WERI-Rb-1 (cell line): Measurements from ENCODE around the gene HYI.

Source experiments
- DNase-seq: peaks from one replicate; pipeline ENCODE4 v3.0.0-alpha.2; 2020
- H3K27ac ChIP-seq: fragments of 250-450 bp; sonication (Bioruptor Pico); 2 replicates; pipeline ENCODE4 v1.5.1; 2020; ENCODE audit warnings: mild to moderate bottlenecking, moderate library complexity
- H3K27me3 ChIP-seq: fragments of 250-450 bp; sonication (Bioruptor Pico); 2 replicates; pipeline ENCODE4 v1.5.1; 2021; ENCODE audit warnings: mild to moderate bottlenecking, low read depth, moderate library complexity; ENCODE audit not compliant: insufficient read depth, severe bottlenecking
- H3K36me3 ChIP-seq: fragments of 250-450 bp; sonication (Bioruptor Pico); 2 replicates; pipeline ENCODE4 v1.5.1; 2020; ENCODE audit warnings: mild to moderate bottlenecking, moderate library complexity
- H3K4me3 ChIP-seq: 2 replicates; pipeline ENCODE4 v1.5.1; 2011; ENCODE audit warnings: low read depth, mild to moderate bottlenecking, control low read depth, low read length
- H3K9me3 ChIP-seq: fragments of 250-450 bp; sonication (Bioruptor Pico); 2 replicates; pipeline ENCODE4 v1.5.1; 2021; ENCODE audit warnings: mild to moderate bottlenecking, moderate library complexity; ENCODE audit not compliant: severe bottlenecking
- TF ChIP-seq, protein P1 (sequence below): IDR thresholded peaks from 2 replicates; pipeline ENCODE4 v1.5.1; 2011; ENCODE audit warnings: low read depth, mild to moderate bottlenecking, control low read depth, inconsistent platforms, low read length

HYI gene

GRCh38 chr1:43423672-43424550 is 29.8 kb downstream of the HYI start:
- peaks cover 86% of the 10 kb centered on the region for H3K36me3 ChIP-seq
- TF ChIP-seq, protein P1, sequence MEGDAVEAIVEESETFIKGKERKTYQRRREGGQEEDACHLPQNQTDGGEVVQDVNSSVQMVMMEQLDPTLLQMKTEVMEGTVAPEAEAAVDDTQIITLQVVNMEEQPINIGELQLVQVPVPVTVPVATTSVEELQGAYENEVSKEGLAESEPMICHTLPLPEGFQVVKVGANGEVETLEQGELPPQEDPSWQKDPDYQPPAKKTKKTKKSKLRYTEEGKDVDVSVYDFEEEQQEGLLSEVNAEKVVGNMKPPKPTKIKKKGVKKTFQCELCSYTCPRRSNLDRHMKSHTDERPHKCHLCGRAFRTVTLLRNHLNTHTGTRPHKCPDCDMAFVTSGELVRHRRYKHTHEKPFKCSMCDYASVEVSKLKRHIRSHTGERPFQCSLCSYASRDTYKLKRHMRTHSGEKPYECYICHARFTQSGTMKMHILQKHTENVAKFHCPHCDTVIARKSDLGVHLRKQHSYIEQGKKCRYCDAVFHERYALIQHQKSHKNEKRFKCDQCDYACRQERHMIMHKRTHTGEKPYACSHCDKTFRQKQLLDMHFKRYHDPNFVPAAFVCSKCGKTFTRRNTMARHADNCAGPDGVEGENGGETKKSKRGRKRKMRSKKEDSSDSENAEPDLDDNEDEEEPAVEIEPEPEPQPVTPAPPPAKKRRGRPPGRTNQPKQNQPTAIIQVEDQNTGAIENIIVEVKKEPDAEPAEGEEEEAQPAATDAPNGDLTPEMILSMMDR: no peak

GRCh38 chr1:43422995-43423671 is 30.6 kb downstream of the HYI start:
- DNase-seq: no peak
- peaks cover 85% of the 10 kb centered on the region for H3K36me3 ChIP-seq
- H3K27me3 ChIP-seq: no peaks in the 10 kb centered on the region
- no peak overlapping the region for H3K4me3 ChIP-seq
- H3K27ac ChIP-seq: no peak overlapping the region
- H3K9me3 ChIP-seq: no peaks in the 10 kb centered on the region
- TF ChIP-seq, protein P1: no peak

More at GRCh38 chr1:43423672-43424550, 29.8 kb downstream of the HYI start:
- Histone ChIP-seq H3K9me3 (no peaks in the 10 kb centered on the region), H3K4me3 (no peak overlapping the region), H3K27me3 (no peaks in the 10 kb centered on the region), H3K27ac (no peak overlapping the region)
- no peak for DNase-seq

- no peak for DNase-seq
- H3K27me3 ChIP-seq: no peaks in the 10 kb centered on the region
- no peak overlapping the region for H3K4me3 ChIP-seq
- no peak overlapping the region for H3K27ac ChIP-seq
- H3K9me3 ChIP-seq: no peaks in the 10 kb centered on the region
- TF ChIP-seq, protein P1: no peak
- peaks cover 83% of the 10 kb centered on the region for H3K36me3 ChIP-seq
Measured at GRCh38 chr1:43421976-43422750, 31.6 kb downstream of the HYI start.

- Histone ChIP-seq H3K36me3 (peaks cover 81% of the 10 kb centered on the region), H3K27ac (no peak overlapping the region), H3K4me3 (no peak overlapping the region), H3K27me3 (no peaks in the 10 kb centered on the region), H3K9me3 (no peaks in the 10 kb centered on the region)
- no peak for DNase-seq
- TF ChIP-seq, protein P1: no peak
Measured at GRCh38 chr1:43421396-43421795, 32.3 kb downstream of the HYI start.

DNA sequence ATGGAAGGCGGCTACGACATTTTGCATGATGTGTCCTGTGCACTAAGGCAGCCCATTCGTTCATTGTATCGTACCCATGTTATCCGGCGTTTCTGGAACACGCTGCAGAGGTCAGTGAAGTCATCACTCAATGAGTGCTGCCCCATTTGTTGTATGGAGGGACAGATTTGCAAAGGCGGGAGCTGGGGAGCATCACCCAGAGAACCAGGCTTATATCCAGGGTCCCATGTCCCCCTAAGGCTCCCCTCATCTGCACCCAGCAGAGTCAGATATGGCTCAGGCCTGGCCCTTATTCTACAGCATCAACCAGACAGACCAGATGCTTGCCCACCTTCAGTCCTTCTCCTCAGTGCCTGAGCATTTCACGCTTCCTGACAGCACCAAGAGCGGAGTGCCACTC is 32.9 kb downstream of the HYI start:
- Histone ChIP-seq H3K9me3 (no peaks in the 10 kb centered on the region), H3K4me3 (no peak overlapping the region), H3K27me3 (no peaks in the 10 kb centered on the region), H3K27ac (no peak overlapping the region), H3K36me3 (peaks cover 78% of the 10 kb centered on the region)
- TF ChIP-seq, protein P1: no peak
- DNase-seq: no peak
